ENCODE measurements around the gene PSEN2. TPM values are rescaled to one million over a fixed set of nuclear protein-coding genes. Genes with fewer than 3 reads are reported as not detected.

The PSEN2 gene
- total RNA-seq, 2 donors from 2014 or later: 2.0 to 3.4 TPM

- Mint-ChIP-seq H3K36me3 (ENCODE audit: low read depth) (no peaks in the 10 kb centered on the region), H3K4me3 (no peak overlapping the region), H3K27ac (no peak overlapping the region), H3K4me1 (peaks cover 48% of the 10 kb centered on the region), H3K27me3 (no peaks in the 10 kb centered on the region)
- no peak for ATAC-seq
- DNase-seq: no peak
- no peaks in the 10 kb centered on the region for H3K9me3 ChIP-seq (ENCODE audit: control insufficient read depth, low read length, poor library complexity, severe bottlenecking)
Observed at GRCh38 chr1:226945106-226945857, 74.9 kb downstream of the PSEN2 start.

Other genes with a start within 250 kb of the PSEN2 start
- gene ITPKB, start 131.3 kb upstream of the PSEN2 start, total RNA-seq: 100 to 1,000 TPM; 128 to 166 TPM
- 10 to 100 TPM; 30.7 to 37.3 TPM for gene COQ8A, start 69.7 kb downstream of the PSEN2 start, total RNA-seq